Naive thymus-derived CD4-positive, alpha-beta T cell (primary cell): ENCODE results near the gene POPDC2. TPM values are rescaled to one million over a fixed set of nuclear protein-coding genes. Genes with fewer than 3 reads are reported as not detected.

Source experiments
- ATAC-seq: fragments of 150-1000 bp; cut with Tn5 transposase; 2 replicates; pipeline ENCODE4 v1.10.0; 2021; ENCODE audit warnings: mild to moderate bottlenecking, moderate library complexity
- CTCF ChIA-PET: fragments of 350-600 bp; sonication (Branson Sonifier 250); formaldehyde crosslinking; loops from one replicate; lab custom pipeline; 2021; ENCODE audit warnings: antibody characterized with exemption; lab: Charles Lee
- POLR2A ChIA-PET: fragments of 350-600 bp; sonication (Branson Sonifier 250); formaldehyde crosslinking; loops from one replicate; lab custom pipeline; 2021; ENCODE audit warnings: antibody characterized with exemption, inconsistent platforms; lab: Charles Lee
- DNase-seq, 9 donors: peaks; one replicate each; pipeline versions ENCODE4 v3.0.0 to v3.0.0-alpha.2; 2020 to 2022; ENCODE audit warnings: mixed read lengths in 1 of 9
- H3K27ac ChIP-seq: one replicate; pipeline ENCODE4 v1.7.0; 2013; ENCODE audit warnings: mild to moderate bottlenecking, low read depth, low read length, moderate library complexity
- H3K27me3 ChIP-seq, 2 donors: one replicate each; pipeline ENCODE4 v1.7.0; 2013; ENCODE audit warnings: low read length in 2 of 2, mild to moderate bottlenecking in 2 of 2, moderate library complexity in 2 of 2; ENCODE audit not compliant: control insufficient read depth in 2 of 2, insufficient read depth in 2 of 2
- H3K36me3 ChIP-seq, 3 experiments: 1 replicate in 2 of 3; 2 replicates in 1 of 3; pipeline ENCODE4 v1.7.0; 2013; ENCODE audit warnings: low read length in 3 of 3, mild to moderate bottlenecking in 3 of 3, moderate library complexity in 1 of 3; ENCODE audit not compliant: insufficient read depth in 3 of 3, control insufficient read depth in 2 of 3
- H3K4me1 ChIP-seq, 2 donors: one replicate each; pipeline ENCODE4 v1.7.0; 2013; ENCODE audit warnings: low read length in 2 of 2, mild to moderate bottlenecking in 2 of 2, moderate library complexity in 1 of 2; ENCODE audit not compliant: control insufficient read depth in 2 of 2, insufficient read depth in 2 of 2
- H3K4me3 ChIP-seq: 2 replicates; pipeline ENCODE4 v1.7.0; 2013; ENCODE audit warnings: mild to moderate bottlenecking, low read length
- H3K9me3 ChIP-seq, 3 experiments: 1 replicate in 2 of 3; 2 replicates in 1 of 3; pipeline ENCODE4 v1.7.0; 2013; ENCODE audit warnings: low read length in 3 of 3; ENCODE audit not compliant: control insufficient read depth in 2 of 3
- H3K27ac Mint-ChIP-seq, 9 donors: one replicate each; pipeline ENCODE4 v1.8.0; 2020 to 2022; ENCODE audit warnings: mixed read lengths in 9 of 9, mild to moderate bottlenecking in 8 of 9, moderate library complexity in 5 of 9, inconsistent platforms in 2 of 9
- H3K27me3 Mint-ChIP-seq, 5 donors: one replicate each; pipeline ENCODE4 v1.8.0; 2021 to 2022; ENCODE audit warnings: mixed read lengths in 5 of 5, mild to moderate bottlenecking in 1 of 5
- H3K36me3 Mint-ChIP-seq, 5 donors: one replicate each; pipeline ENCODE4 v1.8.0; 2020 to 2022; ENCODE audit warnings: mixed read lengths in 5 of 5, mild to moderate bottlenecking in 3 of 5, inconsistent platforms in 1 of 5
- H3K4me1 Mint-ChIP-seq, 7 donors: one replicate each; pipeline ENCODE4 v1.8.0; 2020 to 2022; ENCODE audit warnings: mixed read lengths in 7 of 7, mild to moderate bottlenecking in 3 of 7, inconsistent platforms in 1 of 7
- H3K4me3 Mint-ChIP-seq, 10 donors: one replicate each; pipeline ENCODE4 v1.8.0; 2020 to 2022; ENCODE audit warnings: mild to moderate bottlenecking in 10 of 10, mixed read lengths in 10 of 10, moderate library complexity in 6 of 10, inconsistent platforms in 2 of 10
- H3K9me3 Mint-ChIP-seq, 11 donors: one replicate each; pipeline ENCODE4 v1.8.0; 2020 to 2022; ENCODE audit warnings: mixed read lengths in 11 of 11, mild to moderate bottlenecking in 4 of 11, inconsistent platforms in 1 of 11, moderate library complexity in 1 of 11
- intact Hi-C, 2 donors: fragments of 100-400 bp; cut with micrococcal nuclease; formaldehyde crosslinking; loops; one replicate each; pipeline ENCODE4 v1.15.1; 2023
- polyA plus RNA-seq, 2 donors: library from polyadenylated mRNA; unstranded; fragments of 300-500 nt; fragmentation: Illumina TruSeq; gene quantifications; one replicate each; pipeline ENCODE4 v1.2.3, GENCODE V29; 2021
- total RNA-seq, 6 experiments: library from RNA in 5 of 6; stranded (reverse) in 5 of 6; gene quantifications; 1 replicate in 5 of 6; 2 replicates in 1 of 6; pipeline ENCODE4 v1.2.3 and lab custom pipeline; 2021 to 2026

The POPDC2 gene
- total and polyA plus RNA-seq, 7 experiments from 2014 or later, result 2.0 to 6.0 (median 4.3) TPM

DNA sequence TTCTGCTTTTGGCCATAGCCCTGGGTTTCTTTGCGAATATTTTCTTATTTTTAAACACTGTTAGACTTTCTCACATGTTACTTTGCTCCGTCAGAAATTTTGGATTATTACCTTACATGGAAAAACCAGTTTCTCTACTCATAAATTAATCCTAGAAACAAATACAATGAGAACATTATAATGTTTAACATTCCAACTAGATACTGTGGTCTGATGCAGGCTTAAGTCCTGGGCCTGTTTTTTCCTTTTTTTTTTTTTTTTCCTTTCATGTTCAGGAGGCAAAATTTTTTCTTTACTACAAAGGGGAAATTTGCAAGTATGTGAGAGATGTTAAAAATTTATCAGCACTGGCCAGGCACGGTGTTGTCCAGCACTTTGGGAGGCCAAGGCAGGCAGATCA lies 28.9 kb downstream of the POPDC2 start:
- no peak overlapping the region for H3K27ac ChIP-seq
- peaks cover 0 to 1% (median 0%) of the 10 kb centered on the region in 11 donors for H3K9me3 Mint-ChIP-seq
- peak overlapping the region in 1 of 9 donors; percentile 25 for H3K27ac Mint-ChIP-seq
- H3K4me3 ChIP-seq, result no peak overlapping the region
- ChIA-PET CTCF (no interaction called here), POLR2A (no interaction called here)
- peaks cover 0 to 22% (median 9%) of the 10 kb centered on the region in 5 donors for H3K27me3 Mint-ChIP-seq
- H3K4me1 ChIP-seq, result no peaks in the 10 kb centered on the region
- no peaks in the 10 kb centered on the region for H3K36me3 ChIP-seq
- peaks cover 0 to 40% (median 7%) of the 10 kb centered on the region in 7 donors for H3K4me1 Mint-ChIP-seq
- no peak for ATAC-seq
- intact Hi-C loops, result no loop called here
- peaks cover 0 to 10% (median 2%) of the 10 kb centered on the region in 5 donors for H3K36me3 Mint-ChIP-seq
- H3K4me3 Mint-ChIP-seq, result no peak overlapping the region
- no peak for DNase-seq
- H3K9me3 ChIP-seq, result no peaks in the 10 kb centered on the region
- H3K27me3 ChIP-seq, result no peaks in the 10 kb centered on the region

DNA sequence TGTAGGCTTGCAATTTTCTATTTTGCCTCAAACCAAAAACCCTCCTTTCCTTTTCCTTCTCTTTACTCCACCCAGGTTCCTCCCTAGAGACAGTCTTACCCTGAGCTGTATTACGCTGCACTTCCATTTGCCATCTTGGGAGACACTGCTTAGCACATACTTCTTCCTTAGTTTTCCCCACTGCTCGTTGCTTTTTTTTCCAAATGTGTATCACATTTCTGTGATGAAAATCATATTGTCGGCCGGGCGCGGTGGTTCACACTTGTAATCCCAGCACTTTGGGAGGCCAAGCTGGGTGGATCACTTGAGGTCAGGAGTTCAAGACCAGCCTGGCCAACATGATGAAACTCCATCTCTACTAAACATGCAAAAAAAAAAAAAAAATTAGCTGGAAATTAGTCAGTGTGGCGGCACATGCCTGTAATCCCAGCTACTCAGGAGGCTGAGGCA lies 29.5 kb downstream of the POPDC2 start:
- Mint-ChIP-seq H3K36me3 (peaks cover 0 to 4% (median 0%) of the 10 kb centered on the region in 5 donors), H3K4me3 (no peak overlapping the region), H3K27ac (no peak overlapping the region), H3K27me3 (peaks cover 0 to 28% (median 10%) of the 10 kb centered on the region in 5 donors), H3K9me3 (peaks cover 0 to 1% (median 0%) of the 10 kb centered on the region in 11 donors), H3K4me1 (peaks cover 0 to 37% (median 7%) of the 10 kb centered on the region in 7 donors)
- Histone ChIP-seq H3K4me3 (no peak overlapping the region), H3K27ac (no peak overlapping the region), H3K4me1 (no peaks in the 10 kb centered on the region), H3K36me3 (no peaks in the 10 kb centered on the region), H3K27me3 (no peaks in the 10 kb centered on the region), H3K9me3 (no peaks in the 10 kb centered on the region)
- intact Hi-C loops, result loop anchor here in 1 of 2 donors (1.0 kb wide), 1 partner anchor 7 kb away; no protein-coding TSS in a partner anchor
- CTCF ChIA-PET, result no interaction called here
- POLR2A ChIA-PET, result no interaction called here
- peak; percentile 16 for ATAC-seq
- DNase-seq, result no peak

DNA sequence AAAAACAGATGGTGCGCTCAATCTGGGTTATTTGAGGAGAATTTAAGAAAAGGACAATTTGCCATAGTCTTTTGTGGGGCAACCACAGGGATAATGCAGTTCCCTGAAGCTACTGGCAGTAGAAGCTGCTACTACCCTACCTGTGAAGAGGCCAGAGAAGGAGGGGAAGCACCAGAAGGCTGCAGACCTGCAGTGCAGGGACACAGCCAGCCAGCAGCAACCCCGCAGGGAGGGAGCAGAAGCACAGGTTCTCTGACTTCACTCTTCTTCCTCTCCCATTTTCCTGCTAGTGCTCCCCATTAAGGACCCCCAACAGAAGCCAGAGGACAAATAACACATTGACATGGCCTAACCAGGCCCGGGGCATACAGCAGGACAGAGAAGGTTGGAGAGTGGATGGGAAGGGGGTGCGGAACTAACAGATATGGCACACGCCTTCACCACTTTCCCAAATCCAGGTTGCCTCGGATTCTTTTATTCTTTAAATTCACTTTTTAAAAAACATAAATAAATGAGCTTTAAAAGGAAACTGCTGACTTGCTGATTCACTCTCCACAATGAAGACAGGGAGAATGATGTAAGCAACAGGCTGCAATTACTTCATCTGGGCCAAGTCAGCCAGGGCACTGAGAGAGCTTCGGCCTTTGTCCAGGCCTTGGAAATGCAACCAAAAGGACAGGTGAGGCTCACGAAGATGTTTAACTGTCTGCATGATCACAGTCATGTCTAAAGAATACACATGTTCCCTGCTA lies 30.1 kb downstream of the POPDC2 start:
- ATAC-seq (peak; percentile 44), DNase-seq (no peak)
- Histone ChIP-seq H3K4me1 (no peaks in the 10 kb centered on the region), H3K9me3 (no peaks in the 10 kb centered on the region), H3K36me3 (no peaks in the 10 kb centered on the region), H3K27me3 (no peaks in the 10 kb centered on the region), H3K27ac (no peak overlapping the region), H3K4me3 (no peak overlapping the region)
- Mint-ChIP-seq H3K9me3 (peaks cover 0 to 1% (median 0%) of the 10 kb centered on the region in 11 donors), H3K4me3 (no peak overlapping the region), H3K4me1 (peaks cover 0 to 37% (median 7%) of the 10 kb centered on the region in 7 donors), H3K27ac (no peak overlapping the region), H3K36me3 (peaks cover 0 to 2% (median 0%) of the 10 kb centered on the region in 5 donors), H3K27me3 (peaks cover 0 to 34% (median 15%) of the 10 kb centered on the region in 5 donors)
- POLR2A ChIA-PET, result no interaction called here
- CTCF ChIA-PET, result no interaction called here
- intact Hi-C loops, result loop anchor here in 1 of 2 donors (1.0 kb wide), 1 partner anchor 8 kb away; no protein-coding TSS in a partner anchor

DNA sequence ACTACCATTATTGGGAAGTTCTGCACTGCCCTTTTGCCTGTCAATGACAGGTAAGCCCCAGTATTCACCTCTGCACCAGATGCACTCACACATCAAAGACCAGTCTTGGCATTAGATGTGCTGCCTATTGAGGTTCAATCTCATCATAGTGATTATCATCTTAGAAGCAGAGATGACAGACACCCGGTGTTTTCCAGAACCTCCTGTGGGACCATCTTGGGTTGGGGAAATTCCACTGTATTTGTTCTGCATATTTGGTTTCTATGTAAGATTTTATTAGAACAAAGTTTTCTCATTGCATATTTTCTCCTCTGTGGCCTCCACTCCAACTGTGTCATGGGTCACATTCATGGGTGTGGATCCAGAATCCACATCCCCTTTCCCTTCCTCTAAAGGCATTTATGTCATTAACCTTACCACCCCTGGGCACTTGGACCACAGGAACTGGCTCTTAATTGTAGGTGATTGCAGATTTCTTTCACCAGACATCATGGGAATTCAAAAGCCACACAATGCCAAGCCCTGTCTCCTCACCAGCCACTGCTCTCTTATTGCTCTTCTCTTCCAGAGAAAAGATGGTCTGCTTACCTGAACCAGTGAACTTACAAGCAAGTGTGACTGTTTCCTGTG lies 31.5 kb downstream of the POPDC2 start:
- no peaks in the 10 kb centered on the region for H3K4me1 ChIP-seq
- intact Hi-C loops, result no loop called here
- Mint-ChIP-seq H3K9me3 (peaks cover 0 to 2% (median 0%) of the 10 kb centered on the region in 11 donors), H3K36me3 (peaks cover 0 to 2% (median 0%) of the 10 kb centered on the region in 5 donors), H3K4me3 (peak overlapping the region in 2 of 10 donors; percentile 18 to 51), H3K27me3 (peaks cover 0 to 38% (median 15%) of the 10 kb centered on the region in 5 donors), H3K4me1 (peaks cover 0 to 37% (median 7%) of the 10 kb centered on the region in 7 donors), H3K27ac (no peak overlapping the region)
- POLR2A ChIA-PET, result no interaction called here
- DNase-seq, result no peak
- no peaks in the 10 kb centered on the region for H3K9me3 ChIP-seq
- no peak overlapping the region for H3K27ac ChIP-seq
- H3K27me3 ChIP-seq, result no peaks in the 10 kb centered on the region
- CTCF ChIA-PET, result no interaction called here
- H3K4me3 ChIP-seq, result no peak overlapping the region
- H3K36me3 ChIP-seq, result no peaks in the 10 kb centered on the region
- ATAC-seq, result peak; percentile 54

DNA sequence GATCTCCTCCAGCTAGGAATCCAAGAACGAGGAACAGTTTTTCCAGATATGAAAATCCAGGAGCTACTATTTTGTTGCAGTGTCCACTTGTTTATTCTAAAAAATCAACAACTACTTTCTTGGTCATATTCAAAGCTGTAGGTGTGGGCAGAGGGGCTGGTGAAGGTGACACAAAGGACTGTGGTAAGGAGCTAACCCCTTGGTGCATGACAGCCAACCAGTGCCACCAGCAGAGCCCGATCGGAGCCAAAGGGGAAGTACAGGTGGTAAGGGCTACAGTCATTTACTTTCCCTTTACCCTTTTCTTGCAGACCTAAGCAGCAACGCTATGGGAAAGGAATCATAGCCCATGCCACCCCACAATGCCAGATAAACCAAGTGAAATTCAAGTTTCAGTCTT lies 32.0 kb downstream of the POPDC2 start:
- CTCF ChIA-PET, result no interaction called here
- ATAC-seq (peak; percentile 60), DNase-seq (no peak)
- Histone ChIP-seq H3K27ac (no peak overlapping the region), H3K9me3 (no peaks in the 10 kb centered on the region), H3K27me3 (no peaks in the 10 kb centered on the region), H3K4me3 (no peak overlapping the region), H3K36me3 (no peaks in the 10 kb centered on the region), H3K4me1 (no peaks in the 10 kb centered on the region)
- Mint-ChIP-seq H3K27ac (peak overlapping the region in 1 of 9 donors; percentile 64), H3K36me3 (peaks cover 0 to 2% (median 0%) of the 10 kb centered on the region in 5 donors), H3K27me3 (peaks cover 0 to 38% (median 15%) of the 10 kb centered on the region in 5 donors), H3K4me1 (peaks cover 0 to 37% (median 7%) of the 10 kb centered on the region in 7 donors), H3K4me3 (peak overlapping the region in 2 of 10 donors; percentile 18 to 28), H3K9me3 (peaks cover 0 to 2% (median 0%) of the 10 kb centered on the region in 11 donors)
- POLR2A ChIA-PET, result no interaction called here
- intact Hi-C loops, result no loop called here

DNA sequence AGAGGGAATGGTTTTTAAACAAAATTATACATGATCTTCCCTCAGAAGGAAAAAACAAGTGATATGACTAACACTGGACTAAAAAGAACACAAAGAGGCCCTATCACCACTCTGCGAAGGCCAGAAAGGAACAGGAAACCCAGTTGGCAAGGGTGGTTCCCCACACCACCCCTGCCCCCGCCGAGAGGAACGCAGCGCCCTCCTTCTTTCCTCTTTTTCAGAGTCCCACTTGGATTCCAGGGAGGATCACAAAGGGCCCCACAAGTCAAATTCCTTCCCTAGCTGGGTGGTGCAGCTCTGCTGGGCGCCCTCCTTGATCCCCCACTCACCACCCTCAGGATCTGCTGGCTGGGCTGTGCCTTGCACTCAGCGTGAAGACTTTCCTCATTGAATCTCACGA lies 32.9 kb downstream of the POPDC2 start:
- Mint-ChIP-seq H3K4me3 (peak overlapping the region in 1 of 10 donors; percentile 8), H3K27me3 (peaks cover 0 to 38% (median 15%) of the 10 kb centered on the region in 5 donors), H3K36me3 (peaks cover 0 to 2% (median 0%) of the 10 kb centered on the region in 5 donors), H3K4me1 (peaks cover 0 to 37% (median 7%) of the 10 kb centered on the region in 7 donors), H3K27ac (peak overlapping the region in 1 of 9 donors; percentile 73), H3K9me3 (peaks cover 0 to 2% (median 0%) of the 10 kb centered on the region in 11 donors)
- H3K4me1 ChIP-seq, result no peaks in the 10 kb centered on the region
- H3K4me3 ChIP-seq, result no peak overlapping the region
- H3K27me3 ChIP-seq, result no peaks in the 10 kb centered on the region
- no peaks in the 10 kb centered on the region for H3K36me3 ChIP-seq
- H3K9me3 ChIP-seq, result no peaks in the 10 kb centered on the region
- DNase-seq, result no peak
- ChIA-PET CTCF (no interaction called here), POLR2A (no interaction called here)
- intact Hi-C loops, result no loop called here
- peak; percentile 66 for ATAC-seq
- no peak overlapping the region for H3K27ac ChIP-seq
